ENCODE results near the gene NSG2.
"Not testable (repeated sequence)": the region's sequence is repeated elsewhere in the genome, so short reads cannot be mapped to it uniquely, and the experiment has no call there.

Gene NSG2

GRCh38 chr5:174101195-174101730, 55.8 kb downstream of the NSG2 start:
- DNase-seq (ENCODE audit: low spot score), result no peak

GRCh38 chr5:174102574-174102973, 57.1 kb downstream of the NSG2 start:
- DNase-seq (ENCODE audit: low spot score), result not testable (repeated sequence)

GRCh38 chr5:174106997-174107655, 61.6 kb downstream of the NSG2 start:
- no peak for DNase-seq (ENCODE audit: low spot score)

- DNase-seq (ENCODE audit: low spot score), result no peak
Measured at GRCh38 chr5:174108745-174109144, 63.2 kb downstream of the NSG2 start.

GRCh38 chr5:174109698-174110260, 64.3 kb downstream of the NSG2 start:
- no peak for DNase-seq (ENCODE audit: low spot score)

GRCh38 chr5:174110310-174110709, 64.8 kb downstream of the NSG2 start:
- DNase-seq (ENCODE audit: low spot score), result no peak

- no peak for DNase-seq (ENCODE audit: low spot score)
Measured at GRCh38 chr5:174111287-174111973, 65.9 kb downstream of the NSG2 start.

- no peak for DNase-seq (ENCODE audit: low spot score)
Measured at GRCh38 chr5:174115226-174115625, 69.7 kb downstream of the NSG2 start.

- DNase-seq (ENCODE audit: low spot score), result no peak
Measured at GRCh38 chr5:174118823-174119467, 73.4 kb downstream of the NSG2 start.

GRCh38 chr5:174119468-174119881, 74.0 kb downstream of the NSG2 start:
- DNase-seq (ENCODE audit: low spot score), result no peak

GRCh38 chr5:174120401-174121005, 75.0 kb downstream of the NSG2 start:
- DNase-seq (ENCODE audit: low spot score), result no peak

GRCh38 chr5:174134545-174134944, 89.0 kb downstream of the NSG2 start:
- no peak for DNase-seq (ENCODE audit: low spot score)

GRCh38 chr5:174139623-174140022, 94.1 kb downstream of the NSG2 start:
- no peak for DNase-seq (ENCODE audit: low spot score)

- no peak for DNase-seq (ENCODE audit: low spot score)
Measured at GRCh38 chr5:174140452-174141020, 95.0 kb downstream of the NSG2 start.

- DNase-seq (ENCODE audit: low spot score), result no peak
Measured at GRCh38 chr5:174141398-174141797, 95.9 kb downstream of the NSG2 start.

GRCh38 chr5:174145091-174145490, 99.6 kb downstream of the NSG2 start:
- no peak for DNase-seq (ENCODE audit: low spot score)

- DNase-seq (ENCODE audit: low spot score), result no peak
Measured at GRCh38 chr5:174145821-174146220, 100.3 kb downstream of the NSG2 start.

GRCh38 chr5:174146556-174146955, 101.0 kb downstream of the NSG2 start:
- DNase-seq (ENCODE audit: low spot score), result no peak

GRCh38 chr5:174147012-174147411, 101.5 kb downstream of the NSG2 start:
- not testable (repeated sequence) for DNase-seq (ENCODE audit: low spot score)

GRCh38 chr5:174147551-174147950, 102.0 kb downstream of the NSG2 start:
- no peak for DNase-seq (ENCODE audit: low spot score)

- DNase-seq (ENCODE audit: low spot score), result no peak
Measured at GRCh38 chr5:174148721-174149120, 103.2 kb downstream of the NSG2 start.

- DNase-seq (ENCODE audit: low spot score), result no peak
Measured at GRCh38 chr5:174149426-174149825, 103.9 kb downstream of the NSG2 start.

Measured in hematopoietic multipotent progenitor cell treated with erythropoietin and hydrocortisone succinate and interleukin-3 and kit ligand, for 15 days (in vitro differentiated cells).